Lower lobe of right lung (tissue), 2 donors: ENCODE results near the gene CCHCR1. TPM values are rescaled to one million over a fixed set of nuclear protein-coding genes. Genes with fewer than 3 reads are reported as not detected.
A peak's percentile ranks its signal among the peaks of the same experiment; 100 is the strongest.
"Not testable (repeated sequence)": the region's sequence is repeated elsewhere in the genome, so short reads cannot be mapped to it uniquely, and the experiment has no call there.

ENCODE experiments used
- ATAC-seq, 2 donors: fragments of 200-7000 bp; cut with Tn5 transposase; one replicate each; pipeline ENCODE4 v1.9.1; 2020 to 2022; ENCODE audit warnings: mild to moderate bottlenecking in 2 of 2, moderate library complexity in 2 of 2
- DNase-seq: peaks from one replicate; pipeline ENCODE4 v3.0.0-alpha.2; 2020
- H3K27ac ChIP-seq: fragments of 200-600 bp; one replicate; pipeline ENCODE4 v1.8.0; 2022
- H3K27me3 ChIP-seq: fragments of 200-600 bp; one replicate; pipeline ENCODE4 v1.8.0; 2022; ENCODE audit warnings: low read depth
- H3K36me3 ChIP-seq: fragments of 200-600 bp; one replicate; pipeline ENCODE4 v1.8.0; 2022; ENCODE audit warnings: mild to moderate bottlenecking
- H3K4me1 ChIP-seq: fragments of 200-600 bp; one replicate; pipeline ENCODE4 v1.8.0; 2022
- H3K4me3 ChIP-seq: fragments of 200-600 bp; one replicate; pipeline ENCODE4 v1.8.0; 2022; ENCODE audit warnings: mild to moderate bottlenecking
- H3K9me3 ChIP-seq: fragments of 200-600 bp; one replicate; pipeline ENCODE4 v1.8.0; 2022
- intact Hi-C: fragments of 100-400 bp; cut with DNase I; formaldehyde crosslinking; loops from one replicate; pipeline ENCODE4 v1.11.0; 2022
- total RNA-seq: library from RNA; stranded (reverse); fragmentation: NEBNext Ultra II Directional; extraction: Animal tissue kit (Norgen Biotek cat#: 25700); gene quantifications from one replicate; pipeline ENCODE4 v1.2.1, GENCODE V29; 2021
- TF ChIP-seq, protein P1 (sequence below): fragments of 200-600 bp; IDR thresholded peaks from one replicate; pipeline ENCODE4 v1.8.0; 2022; ENCODE audit warnings: antibody characterized with exemption, mild to moderate bottlenecking
- donor health status: DM: no; HTN: yes; CAD: no; lungs with severe emphysema.

Gene CCHCR1
- total RNA-seq, 1 donor from 2014 or later, result 16.5 TPM

DNA sequence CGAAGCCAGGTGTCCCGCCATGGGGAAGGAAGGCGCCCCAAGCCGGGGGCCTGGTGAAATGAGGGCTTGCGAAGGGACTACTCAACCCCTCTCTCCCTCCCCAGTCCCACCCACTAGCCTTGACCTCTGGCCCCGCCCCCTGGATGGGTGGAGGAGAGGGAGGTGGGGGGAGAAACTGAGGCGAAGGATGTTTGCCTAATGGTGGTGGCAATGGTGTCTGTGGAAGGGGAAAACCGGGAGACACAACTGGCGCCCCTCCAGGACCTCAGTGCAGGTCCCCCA is 12.9 kb upstream of the CCHCR1 start, which contains the start of gene POU5F1:
TSS of gene POU5F1 (minus strand) at position 83 of the 282 bp plus-strand sequence. CDS start at position 21, 62 bp downstream.
- no peak for ATAC-seq
- DNase-seq, result no peak
- no peaks in the 10 kb centered on the region for H3K4me1 ChIP-seq
- intact Hi-C loops, result no loop called here
- no peaks in the 10 kb centered on the region for H3K9me3 ChIP-seq
- no peaks in the 10 kb centered on the region for H3K27me3 ChIP-seq
- TF ChIP-seq, protein P1, sequence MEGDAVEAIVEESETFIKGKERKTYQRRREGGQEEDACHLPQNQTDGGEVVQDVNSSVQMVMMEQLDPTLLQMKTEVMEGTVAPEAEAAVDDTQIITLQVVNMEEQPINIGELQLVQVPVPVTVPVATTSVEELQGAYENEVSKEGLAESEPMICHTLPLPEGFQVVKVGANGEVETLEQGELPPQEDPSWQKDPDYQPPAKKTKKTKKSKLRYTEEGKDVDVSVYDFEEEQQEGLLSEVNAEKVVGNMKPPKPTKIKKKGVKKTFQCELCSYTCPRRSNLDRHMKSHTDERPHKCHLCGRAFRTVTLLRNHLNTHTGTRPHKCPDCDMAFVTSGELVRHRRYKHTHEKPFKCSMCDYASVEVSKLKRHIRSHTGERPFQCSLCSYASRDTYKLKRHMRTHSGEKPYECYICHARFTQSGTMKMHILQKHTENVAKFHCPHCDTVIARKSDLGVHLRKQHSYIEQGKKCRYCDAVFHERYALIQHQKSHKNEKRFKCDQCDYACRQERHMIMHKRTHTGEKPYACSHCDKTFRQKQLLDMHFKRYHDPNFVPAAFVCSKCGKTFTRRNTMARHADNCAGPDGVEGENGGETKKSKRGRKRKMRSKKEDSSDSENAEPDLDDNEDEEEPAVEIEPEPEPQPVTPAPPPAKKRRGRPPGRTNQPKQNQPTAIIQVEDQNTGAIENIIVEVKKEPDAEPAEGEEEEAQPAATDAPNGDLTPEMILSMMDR, result no peak
- no peak within 1 kb of the TSS for H3K4me3 ChIP-seq
- peaks cover 3% of the 10 kb centered on the region for H3K36me3 ChIP-seq
- H3K27ac ChIP-seq, result no peak within 1 kb of the TSS

DNA sequence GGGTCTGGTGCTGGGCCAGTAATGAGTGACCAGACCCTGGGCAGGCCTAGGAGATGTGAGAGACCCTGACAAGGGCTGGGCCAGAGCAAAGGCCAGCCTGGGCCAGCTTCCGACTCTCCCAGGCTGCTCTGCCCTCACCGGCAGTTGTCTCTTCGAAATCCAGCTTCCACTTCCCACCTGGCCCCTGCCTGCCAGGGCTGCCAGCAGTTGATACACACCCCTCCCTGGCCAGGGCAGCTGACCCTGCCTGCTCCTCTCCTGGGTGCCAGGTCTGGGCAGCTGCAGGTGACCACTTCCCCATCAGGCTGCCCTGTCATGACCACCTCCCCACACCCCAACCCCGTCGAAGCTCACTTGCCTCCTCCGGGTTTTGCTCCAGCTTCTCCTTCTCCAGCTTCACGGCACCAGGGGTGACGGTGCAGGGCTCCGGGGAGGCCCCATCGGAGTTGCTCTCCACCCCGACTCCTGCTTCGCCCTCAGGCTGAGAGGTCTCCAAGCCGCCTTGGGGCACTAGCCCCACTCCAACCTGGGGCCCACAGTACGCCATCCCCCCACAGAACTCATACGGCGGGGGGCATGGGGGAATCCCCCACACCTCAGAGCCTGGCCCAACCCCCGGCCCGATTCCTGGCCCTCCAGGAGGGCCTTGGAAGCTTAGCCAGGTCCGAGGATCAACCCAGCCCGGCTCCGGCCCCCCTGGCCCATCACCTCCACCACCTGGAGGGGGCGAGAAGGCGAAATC is 12.4 kb upstream of the CCHCR1 start:
- H3K4me3 ChIP-seq, H3K36me3 ChIP-seq, intact Hi-C loops, H3K4me1 ChIP-seq, DNase-seq, H3K9me3 ChIP-seq, H3K27me3 ChIP-seq, H3K27ac ChIP-seq, ATAC-seq: not testable (repeated sequence)

DNA sequence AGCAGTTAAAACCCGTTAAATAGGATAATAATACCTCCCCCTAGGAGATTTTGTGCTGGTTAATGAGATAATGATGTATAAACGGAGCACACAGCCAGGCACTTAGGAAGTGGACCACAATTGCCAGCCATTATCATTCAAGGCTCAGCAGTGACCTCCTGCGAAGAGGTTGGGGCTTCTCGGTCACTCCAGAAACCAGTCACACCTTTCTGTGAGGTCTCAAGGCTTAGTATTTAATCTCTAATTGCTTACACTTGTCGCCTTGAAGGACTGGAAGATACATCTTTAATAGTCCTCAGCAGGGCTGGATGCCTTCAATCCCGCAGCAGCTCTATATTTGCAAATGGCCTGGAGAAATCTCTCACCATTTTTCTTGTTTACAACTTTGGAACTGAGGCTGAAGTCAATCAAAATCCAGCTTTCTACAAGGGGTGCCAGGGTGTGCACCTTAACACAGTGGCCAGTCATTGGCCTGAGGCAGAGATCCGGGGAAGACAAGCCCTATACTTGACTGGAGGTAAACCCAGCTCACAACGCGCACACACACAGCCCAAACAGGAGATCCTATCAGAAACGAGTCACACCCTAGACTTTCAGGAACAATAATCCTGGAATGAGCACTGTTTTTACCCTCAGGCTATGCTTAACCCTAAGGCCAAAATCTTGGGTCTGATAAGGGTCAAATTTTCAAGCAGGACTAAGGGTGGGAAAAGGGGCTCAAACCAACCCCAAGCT is 11.7 kb upstream of the CCHCR1 start:
- intact Hi-C loops, result no loop called here
- no peak overlapping the region for H3K27ac ChIP-seq
- H3K4me1 ChIP-seq, result no peaks in the 10 kb centered on the region

DNA sequence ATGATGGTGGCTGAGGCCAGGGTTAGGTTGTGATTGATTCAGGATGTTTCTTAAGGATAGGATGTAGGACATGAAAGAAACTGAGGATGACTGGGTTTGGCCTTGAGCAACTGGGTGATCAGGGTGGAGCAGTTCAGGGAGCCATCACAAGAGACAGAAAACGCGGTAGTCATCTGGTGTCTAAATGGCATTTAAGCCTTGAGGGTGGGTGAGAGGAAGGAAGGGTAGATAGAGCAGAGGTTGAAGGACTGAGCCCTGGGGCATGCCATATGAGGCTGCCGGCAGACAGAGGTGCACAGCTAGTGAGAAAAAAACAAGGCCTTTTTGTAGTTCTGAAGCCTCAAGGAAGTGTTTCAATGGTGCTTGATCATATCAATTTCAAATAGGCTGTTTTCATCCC is 11.0 kb upstream of the CCHCR1 start:
- H3K4me1 ChIP-seq, result no peaks in the 10 kb centered on the region
- DNase-seq (peak; percentile 1), ATAC-seq (no peak)
- no peaks in the 10 kb centered on the region for H3K9me3 ChIP-seq
- no peaks in the 10 kb centered on the region for H3K27me3 ChIP-seq
- TF ChIP-seq, protein P1, result no peak
- intact Hi-C loops, result no loop called here
- H3K27ac ChIP-seq, result no peak overlapping the region
- H3K4me3 ChIP-seq, result no peak overlapping the region
- no peaks in the 10 kb centered on the region for H3K36me3 ChIP-seq

More for the DNA sequence above, 11.7 kb upstream of the CCHCR1 start:
- H3K9me3 ChIP-seq, result no peaks in the 10 kb centered on the region
- no peaks in the 10 kb centered on the region for H3K27me3 ChIP-seq
- ATAC-seq (no peak), DNase-seq (no peak)
- TF ChIP-seq, protein P1, result no peak
- no peak overlapping the region for H3K4me3 ChIP-seq
- H3K36me3 ChIP-seq, result no peaks in the 10 kb centered on the region

DNA sequence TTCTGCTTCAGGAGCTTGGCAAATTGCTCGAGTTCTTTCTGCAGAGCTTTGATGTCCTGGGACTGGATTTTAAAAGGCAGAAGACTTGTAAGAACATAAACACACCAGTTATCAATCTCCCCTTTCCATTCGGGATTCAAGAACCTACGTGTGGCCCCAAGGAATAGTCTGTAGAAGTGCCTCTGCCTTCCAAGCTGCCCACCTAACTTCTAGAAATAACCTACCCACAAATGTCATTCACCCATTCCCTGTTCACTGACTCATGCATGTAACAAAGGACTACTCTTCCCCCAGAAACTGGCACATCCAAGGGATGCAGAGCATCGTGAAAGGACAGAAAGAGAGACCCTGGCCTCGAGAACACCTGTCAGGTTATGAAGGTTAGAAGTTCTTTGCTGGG is 8.4 kb upstream of the CCHCR1 start:
- no peak for ATAC-seq
- intact Hi-C loops, result no loop called here
- Histone ChIP-seq H3K27me3 (no peaks in the 10 kb centered on the region), H3K27ac (no peak overlapping the region), H3K9me3 (no peaks in the 10 kb centered on the region), H3K4me3 (no peak overlapping the region), H3K36me3 (no peaks in the 10 kb centered on the region), H3K4me1 (no peaks in the 10 kb centered on the region)
- DNase-seq, result no peak
- TF ChIP-seq, protein P1, result no peak

DNA sequence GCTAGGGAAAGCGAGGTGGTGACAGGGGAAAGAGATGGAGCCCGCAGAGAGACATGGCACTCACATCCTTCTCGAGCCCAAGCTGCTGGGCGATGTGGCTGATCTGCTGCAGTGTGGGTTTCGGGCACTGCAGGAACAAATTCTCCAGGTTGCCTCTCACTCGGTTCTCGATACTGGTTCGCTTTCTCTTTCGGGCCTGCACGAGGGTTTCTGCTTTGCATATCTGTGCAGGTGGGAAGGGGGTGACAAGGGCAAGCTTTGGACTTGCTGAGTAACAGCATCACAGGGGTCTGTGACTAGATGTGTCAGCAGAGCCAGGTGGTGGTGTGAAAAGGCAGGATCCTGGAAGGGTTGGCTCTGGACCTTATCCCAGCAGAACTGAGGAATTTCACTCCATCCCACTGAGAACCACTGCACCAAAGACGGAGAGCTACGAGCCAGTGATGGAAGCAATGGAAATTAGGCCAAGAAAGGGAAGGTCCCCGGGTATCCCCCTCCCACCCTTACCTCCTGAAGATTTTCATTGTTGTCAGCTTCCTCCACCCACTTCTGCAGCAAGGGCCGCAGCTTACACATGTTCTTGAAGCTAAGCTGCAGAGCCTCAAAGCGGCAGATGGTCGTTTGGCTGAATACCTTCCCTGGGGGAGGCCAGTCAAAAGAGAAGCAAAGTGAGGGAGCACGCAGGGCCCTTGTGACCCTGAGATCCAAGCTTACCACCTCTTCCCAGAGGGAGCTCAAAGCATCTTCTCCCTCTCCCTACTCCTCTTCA is 7.6 kb upstream of the CCHCR1 start:
- H3K9me3 ChIP-seq, DNase-seq, H3K4me1 ChIP-seq, H3K27me3 ChIP-seq, H3K4me3 ChIP-seq, ATAC-seq, H3K36me3 ChIP-seq, intact Hi-C loops, H3K27ac ChIP-seq: not testable (repeated sequence)

DNA sequence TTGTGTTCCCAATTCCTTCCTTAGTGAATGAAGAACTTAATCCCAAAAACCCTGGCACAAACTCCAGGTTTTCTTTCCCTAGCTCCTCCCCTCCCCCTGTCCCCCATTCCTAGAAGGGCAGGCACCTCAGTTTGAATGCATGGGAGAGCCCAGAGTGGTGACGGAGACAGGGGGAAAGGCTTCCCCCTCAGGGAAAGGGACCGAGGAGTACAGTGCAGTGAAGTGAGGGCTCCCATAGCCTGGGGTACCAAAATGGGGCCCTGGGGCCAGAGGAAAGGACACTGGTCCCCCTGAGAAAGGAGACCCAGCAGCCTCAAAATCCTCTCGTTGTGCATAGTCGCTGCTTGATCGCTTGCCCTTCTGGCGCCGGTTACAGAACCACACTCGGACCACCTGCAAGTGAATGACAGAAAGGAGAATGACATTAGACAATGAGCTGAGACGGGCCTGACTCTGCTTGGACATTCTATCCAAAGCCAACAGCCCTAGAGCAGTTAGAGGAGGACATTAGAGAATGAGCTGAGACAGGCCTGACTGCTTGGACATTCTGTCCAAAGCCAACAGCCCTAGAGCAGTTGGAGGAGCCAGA is 7.0 kb upstream of the CCHCR1 start:
- H3K27ac ChIP-seq, ATAC-seq, H3K4me1 ChIP-seq, H3K9me3 ChIP-seq, H3K4me3 ChIP-seq, H3K27me3 ChIP-seq, intact Hi-C loops, DNase-seq, H3K36me3 ChIP-seq: not testable (repeated sequence)
